Ovary (tissue), 9 donors: ENCODE data around the gene TNS3. TPM values are rescaled to one million over a fixed set of nuclear protein-coding genes. Genes with fewer than 3 reads are reported as not detected.

ENCODE experiments used
- DNase-seq, 5 donors: peaks; one replicate each; pipeline ENCODE4 v3.0.0-alpha.2; 2019 to 2020
- H3K27ac ChIP-seq, 2 donors: fragments of 200-600 bp; one replicate each; pipeline versions ENCODE4 v1.5.1 to v1.8.0; 2019 to 2022
- H3K27me3 ChIP-seq: fragments of 200-600 bp; one replicate; pipeline ENCODE4 v1.8.0; 2022
- H3K36me3 ChIP-seq: fragments of 200-600 bp; sonication (generic); one replicate; pipeline ENCODE4 v1.5.1; 2019
- H3K4me1 ChIP-seq: one replicate; pipeline ENCODE4 v1.8.1; 2013; ENCODE audit warnings: mild to moderate bottlenecking, moderate library complexity; ENCODE audit not compliant: insufficient read depth
- H3K4me3 ChIP-seq: fragments of 200-600 bp; sonication (generic); one replicate; pipeline ENCODE4 v1.5.1; 2017
- H3K9me3 ChIP-seq, 2 donors: fragments of 200-600 bp in 1 of 2; sonication (generic) in 1 of 2; one replicate each; pipeline versions ENCODE4 v1.5.1 to v1.8.1; 2013 to 2019; ENCODE audit warnings: mild to moderate bottlenecking in 1 of 2, moderate library complexity in 1 of 2
- EP300 ChIP-seq: sonication (generic); formaldehyde crosslinking; IDR thresholded peaks from one replicate; pipeline ENCODE4 v1.6.1; 2017; ENCODE audit warnings: antibody characterized with exemption
- POLR2A ChIP-seq: fragments of 450-650 bp; IDR thresholded peaks from one replicate; pipeline ENCODE4 v1.6.1; 2017; ENCODE audit warnings: antibody characterized with exemption, mild to moderate bottlenecking, moderate library complexity
- WGBS, 3 donors: extraction: QIAGEN DNeasy Blood & Tissue Kit in 1 of 3; methylation state at CpG; one replicate each; pipeline versions ENCODE4 v1.1.5 to v1.1.7; 2013 to 2017; 5-methylcytosine and 5-hydroxymethylcytosine counted together
- intact Hi-C, 4 donors: fragments of 100-400 bp; cut with DNase I; formaldehyde crosslinking; loops; one replicate each; pipeline versions ENCODE4 v1.11.0 to v1.15.1; 2022 to 2023
- polyA plus RNA-seq, 2 donors: library from polyadenylated mRNA; stranded (reverse); fragments of 200-250 nt in 1 of 2; fragments of 350-450 nt in 1 of 2; fragmentation: Illumina TruSeq in 1 of 2; extraction: RNeasy Lipid Tissue Mini Kit (QIAGEN cat#74804) in 1 of 2; gene quantifications; one replicate each; pipeline ENCODE4 v1.2.3, GENCODE V29; 2013 to 2014
- total RNA-seq, 7 donors: library from RNA; depleted of rRNA in 2 of 7; stranded (reverse); fragments of >200 nt in 2 of 7; fragmentation: NEBNext Ultra II Directional in 3 of 7; extraction: Animal tissue kit (Norgen Biotek cat#: 25700) in 3 of 7; gene quantifications; one replicate each; pipeline versions ENCODE4 v1.1.0 to v1.2.4, GENCODE V29; 2016 to 2023
- TF ChIP-seq, protein P1 (sequence below), 3 donors: fragments of 450-650 bp in 2 of 3; fragments of 200-600 bp in 1 of 3; IDR thresholded peaks; one replicate each; pipeline versions ENCODE4 v1.5.1 to v1.8.0; 2016 to 2022; ENCODE audit warnings: antibody characterized with exemption in 3 of 3, mild to moderate bottlenecking in 1 of 3
- donor health status: DM: no; HTN: no; CAD: no; lungs with moderate emphysema.
- donor health status: DM: no; HTN: no; CAD: no.
- donor health status: Bipolar disorder and iron deficiency.
- donor health status: DM: yes; HTN: yes; CAD: no.
- donor health status: DM: no; HTN: no; CAD: no.
- donor health status: DM: yes; HTN: yes; CAD: no.

TNS3 gene
- total and polyA plus RNA-seq, 9 donors = 36.6 to 137 (median 91.3) TPM

DNA sequence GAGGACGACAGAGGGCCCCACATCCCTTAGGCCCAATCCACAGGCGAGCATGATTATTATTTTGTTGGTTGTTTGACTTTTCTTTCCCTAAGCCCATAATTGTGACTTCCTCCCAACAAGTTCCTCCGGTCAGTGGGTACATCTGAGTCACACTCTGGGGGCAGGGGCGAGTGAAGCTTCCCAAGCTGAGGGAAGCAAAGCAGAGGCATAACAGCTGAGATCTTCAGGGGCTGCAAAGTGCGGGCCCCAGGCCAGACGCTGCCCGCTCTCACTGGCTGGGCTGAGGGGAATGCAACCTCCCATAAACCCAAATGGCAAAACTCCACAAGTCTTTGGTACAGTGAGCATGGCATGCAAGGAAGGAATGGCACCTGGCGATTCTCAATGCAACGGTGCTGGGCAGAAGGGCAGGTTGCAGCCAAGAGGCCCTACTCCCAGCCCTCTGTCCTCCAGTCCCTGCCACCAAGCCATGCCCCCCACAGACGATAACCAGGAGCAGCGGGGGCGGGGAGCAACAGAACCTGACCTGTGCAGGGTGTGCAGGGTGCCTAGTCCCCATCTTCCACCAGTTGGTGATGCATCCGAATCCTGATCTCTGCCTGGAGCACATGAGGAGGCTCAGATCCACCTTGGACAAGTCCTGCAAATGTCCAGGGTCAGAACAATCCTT, 25.3 kb downstream of the TNS3 start:
- H3K9me3 ChIP-seq = no peaks in the 10 kb centered on the region
- intact Hi-C loops = no loop called here
- no peak for TF ChIP-seq EP300
- TF ChIP-seq, protein P1, sequence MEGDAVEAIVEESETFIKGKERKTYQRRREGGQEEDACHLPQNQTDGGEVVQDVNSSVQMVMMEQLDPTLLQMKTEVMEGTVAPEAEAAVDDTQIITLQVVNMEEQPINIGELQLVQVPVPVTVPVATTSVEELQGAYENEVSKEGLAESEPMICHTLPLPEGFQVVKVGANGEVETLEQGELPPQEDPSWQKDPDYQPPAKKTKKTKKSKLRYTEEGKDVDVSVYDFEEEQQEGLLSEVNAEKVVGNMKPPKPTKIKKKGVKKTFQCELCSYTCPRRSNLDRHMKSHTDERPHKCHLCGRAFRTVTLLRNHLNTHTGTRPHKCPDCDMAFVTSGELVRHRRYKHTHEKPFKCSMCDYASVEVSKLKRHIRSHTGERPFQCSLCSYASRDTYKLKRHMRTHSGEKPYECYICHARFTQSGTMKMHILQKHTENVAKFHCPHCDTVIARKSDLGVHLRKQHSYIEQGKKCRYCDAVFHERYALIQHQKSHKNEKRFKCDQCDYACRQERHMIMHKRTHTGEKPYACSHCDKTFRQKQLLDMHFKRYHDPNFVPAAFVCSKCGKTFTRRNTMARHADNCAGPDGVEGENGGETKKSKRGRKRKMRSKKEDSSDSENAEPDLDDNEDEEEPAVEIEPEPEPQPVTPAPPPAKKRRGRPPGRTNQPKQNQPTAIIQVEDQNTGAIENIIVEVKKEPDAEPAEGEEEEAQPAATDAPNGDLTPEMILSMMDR (IDR thresholded peaks at IDR 0.05) = no peak
- no peak for TF ChIP-seq POLR2A
- H3K27ac ChIP-seq = no peak overlapping the region
- no peak overlapping the region for H3K4me3 ChIP-seq
- H3K36me3 ChIP-seq = no peaks in the 10 kb centered on the region
- no peak for DNase-seq
- H3K27me3 ChIP-seq = no peaks in the 10 kb centered on the region
- 82 to 90% (median 86%) methylated on average over 13 of the region's 13 CpGs for WGBS, 3 donors
- peaks cover 16% of the 10 kb centered on the region for H3K4me1 ChIP-seq

DNA sequence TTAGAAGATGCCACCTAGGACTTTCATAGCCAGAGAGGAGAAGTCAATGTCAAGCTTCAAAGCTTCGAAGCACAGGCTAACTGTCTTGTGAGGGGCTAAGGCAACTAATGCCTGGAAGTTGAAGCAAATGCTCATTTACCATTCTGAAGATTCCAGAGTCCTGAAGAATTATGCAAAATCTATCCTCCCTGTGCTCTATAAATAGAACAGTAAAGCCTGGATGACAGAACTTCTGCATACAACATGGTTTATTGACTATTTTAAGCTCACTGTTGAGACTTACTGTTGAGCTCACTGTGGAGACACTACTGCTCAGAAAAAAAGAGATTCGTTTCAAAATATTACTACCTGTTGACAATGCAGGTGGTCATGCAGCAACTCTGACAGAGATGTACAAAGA, 28.6 kb downstream of the TNS3 start:
- no peak overlapping the region for H3K27ac ChIP-seq
- WGBS, 3 donors = 81 to 86% (median 82%) methylated on average over 2 of the region's 2 CpGs
- H3K4me1 ChIP-seq = peaks cover 19% of the 10 kb centered on the region

DNA sequence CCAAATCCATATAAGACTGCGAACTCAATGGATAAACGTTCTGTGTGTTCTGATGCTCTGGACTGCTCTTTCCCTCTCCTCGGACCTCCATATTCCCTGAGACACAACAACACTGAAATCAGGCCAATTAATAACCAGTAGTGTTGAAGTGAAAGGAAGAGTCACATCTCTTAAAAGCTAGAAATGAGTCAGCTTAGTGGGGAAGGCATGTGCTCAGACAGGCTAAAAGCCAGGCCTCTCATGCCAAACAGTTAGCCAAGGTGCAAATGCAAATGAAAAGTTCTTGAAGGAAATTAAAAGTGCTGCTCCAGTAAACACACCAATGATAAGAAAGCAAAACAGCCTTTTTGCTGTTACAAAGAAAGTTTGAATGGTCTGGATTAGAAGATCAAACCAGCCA, 29.3 kb downstream of the TNS3 start:
- TF ChIP-seq, protein P1 (IDR thresholded peaks at IDR 0.05) = no peak
- TF ChIP-seq POLR2A (no peak), EP300 (no peak)
- intact Hi-C loops = no loop called here
- DNase-seq = peak in 3 of 5 donors; percentile 26 to 58 (median 36)
- Histone ChIP-seq H3K4me1 (peaks cover 19% of the 10 kb centered on the region), H3K9me3 (no peaks in the 10 kb centered on the region), H3K4me3 (no peak overlapping the region), H3K27ac (peak overlapping the region in 1 of 2 donors; percentile 38), H3K36me3 (no peaks in the 10 kb centered on the region), H3K27me3 (no peaks in the 10 kb centered on the region)
- 18 to 23% (median 22%) methylated on average over 3 of the region's 3 CpGs for WGBS, 3 donors

More for the DNA sequence above, 28.6 kb downstream of the TNS3 start:
- TF ChIP-seq, protein P1 (IDR thresholded peaks at IDR 0.05) = no peak
- TF ChIP-seq EP300 (no peak), POLR2A (no peak)
- Histone ChIP-seq H3K27me3 (no peaks in the 10 kb centered on the region), H3K36me3 (no peaks in the 10 kb centered on the region), H3K4me3 (no peak overlapping the region), H3K9me3 (no peaks in the 10 kb centered on the region)
- intact Hi-C loops = no loop called here
- no peak for DNase-seq

DNA sequence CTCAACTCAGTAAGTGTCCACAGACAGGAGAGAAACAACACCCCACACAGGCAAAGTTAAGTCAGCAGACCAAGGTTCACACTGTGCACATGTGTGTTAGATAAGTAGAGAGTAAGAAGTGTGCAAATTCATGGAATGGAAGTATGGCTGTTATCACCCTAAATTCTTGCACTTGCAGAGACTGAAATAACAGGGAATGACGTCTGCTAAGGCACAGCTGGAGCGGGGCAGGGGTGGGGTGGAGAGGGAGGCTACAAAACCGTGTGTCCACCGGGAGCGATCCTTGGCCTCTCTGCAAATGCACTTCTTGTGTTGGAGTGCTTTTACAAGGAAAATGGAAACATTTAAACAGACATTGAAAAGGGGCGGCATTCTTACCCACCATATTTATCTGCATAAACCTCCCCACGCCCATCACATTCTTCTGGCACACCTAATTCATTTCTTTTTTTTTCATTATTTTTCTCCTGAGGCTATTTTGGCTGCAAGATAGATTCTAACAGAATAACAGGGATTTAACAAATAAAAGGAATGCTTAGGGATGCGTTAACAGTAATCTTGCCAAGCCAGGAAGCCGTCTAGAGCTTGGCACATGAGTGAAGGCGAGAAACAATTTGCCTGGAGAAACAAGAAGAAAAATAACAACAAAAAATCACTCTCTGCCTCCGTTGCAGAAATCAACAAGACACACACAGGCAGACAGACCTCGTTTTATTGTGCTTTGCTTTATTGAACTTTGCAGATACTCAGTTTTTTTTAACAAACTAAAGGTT, 30.1 kb downstream of the TNS3 start:
- intact Hi-C loops = no loop called here
- peaks cover 17% of the 10 kb centered on the region for H3K4me1 ChIP-seq
- no peaks in the 10 kb centered on the region for H3K27me3 ChIP-seq
- peak; percentile 65 to 82 (median 73) for DNase-seq
- no peak overlapping the region for H3K4me3 ChIP-seq
- WGBS, 3 donors = 11 to 20% (median 16%) methylated on average over 12 of the region's 12 CpGs
- H3K36me3 ChIP-seq = no peaks in the 10 kb centered on the region
- peak overlapping the region; percentile 38 to 67 for H3K27ac ChIP-seq
- no peaks in the 10 kb centered on the region for H3K9me3 ChIP-seq
- TF ChIP-seq EP300 (no peak), POLR2A (no peak)
- TF ChIP-seq, protein P1 (IDR thresholded peaks at IDR 0.05) = no peak
